K562 (cell line): ENCODE data around the gene RPL14. TPM values are rescaled to one million over a fixed set of nuclear protein-coding genes. Genes with fewer than 3 reads are reported as not detected.

Experiments
- AFF4 ChIP-seq: sonication (generic); formaldehyde crosslinking; IDR thresholded peaks from 2 replicates; pipeline ENCODE4 v1.8.0; 2023; ENCODE audit warnings: mild to moderate bottlenecking, missing genetic modification reagents
- ATF7 ChIP-seq: fragments of 450-650 bp; IDR thresholded peaks from 2 replicates; pipeline ENCODE4 v1.7.1; 2014; ENCODE audit warnings: mild to moderate bottlenecking, moderate library complexity
- CC2D1A ChIP-seq: fragments of 450-650 bp; IDR thresholded peaks from 2 replicates; pipeline ENCODE4 v1.6.1; 2017; ENCODE audit warnings: mild to moderate bottlenecking
- DEAF1 ChIP-seq: fragments of 450-650 bp; formaldehyde crosslinking; IDR thresholded peaks from 2 replicates; pipeline ENCODE4 v1.4.0; 2020; ENCODE audit warnings: mild to moderate bottlenecking, moderate library complexity
- E2F4 ChIP-seq: sonication (generic); formaldehyde crosslinking; IDR thresholded peaks from 2 replicates; pipeline ENCODE4 v1.8.0; 2022; ENCODE audit warnings: mild to moderate bottlenecking, low read depth, missing genetic modification reagents
- FOXO4 ChIP-seq: fragments of 450-650 bp; formaldehyde crosslinking; IDR thresholded peaks from 2 replicates; pipeline ENCODE4 v1.4.0; 2020; ENCODE audit warnings: mild to moderate bottlenecking, moderate library complexity
- IFI16 ChIP-seq: fragments of 250-450 bp; sonication (Bioruptor Pico); IDR thresholded peaks from 2 replicates; pipeline ENCODE4 v2.1.2; 2022; ENCODE audit warnings: mild to moderate bottlenecking, inconsistent platforms
- MAX ChIP-seq: sonication (generic); formaldehyde crosslinking; IDR thresholded peaks from 2 replicates; pipeline ENCODE4 v1.9.0; 2022; ENCODE audit warnings: mild to moderate bottlenecking, missing genetic modification reagents
- NCOA1 ChIP-seq: fragments of 450-650 bp; IDR thresholded peaks from 2 replicates; pipeline ENCODE4 v1.6.1; 2016; ENCODE audit warnings: low read depth
- PREB ChIP-seq: sonication (generic); formaldehyde crosslinking; IDR thresholded peaks from 2 replicates; pipeline ENCODE4 v1.8.1; 2023; ENCODE audit warnings: mild to moderate bottlenecking, missing genetic modification reagents
- SIX5 ChIP-seq, 2 experiments: IDR thresholded peaks; 2 replicates each; pipeline ENCODE4 v1.6.1; 2011; ENCODE audit warnings: low read length in 2 of 2, borderline replicate concordance in 1 of 2, low read depth in 1 of 2, mild to moderate bottlenecking in 1 of 2, moderate library complexity in 1 of 2; ENCODE audit not compliant: insufficient read depth in 1 of 2
- SMARCA5 ChIP-seq: fragments of 450-650 bp; IDR thresholded peaks from 2 replicates; pipeline ENCODE4 v1.6.1; 2016
- U2AF1 ChIP-seq: fragments of 200-400 bp; formaldehyde crosslinking; optimal IDR thresholded peaks from 2 replicates; pipeline ENCODE3; 2017; ENCODE audit warnings: mild to moderate bottlenecking, low read depth, low read length, moderate library complexity
- ZNF175 ChIP-seq: fragments of 200-800 bp; sonication (Bioruptor generic); IDR thresholded peaks from 2 replicates; pipeline ENCODE4 v1.6.1; 2016; ENCODE audit warnings: low read depth, mild to moderate bottlenecking, missing genetic modification characterization, missing compliant biosample characterization
- polyA plus RNA-seq, 8 experiments: library from polyadenylated mRNA; depleted of rRNA in 4 of 8; stranded (reverse) in 5 of 8; unstranded in 3 of 8; fragments of >200 nt; fragmentation: Nextera tagmentation in 2 of 8; fragmentation: Illumina TruSeq in 1 of 8; extraction: Ambion mirVana in 2 of 8; extraction: Trizol in 1 of 8; gene quantifications; 2 replicates each; pipeline versions ENCODE4 v1.2.1 to v1.2.3, GENCODE V29; 2011 to 2014; ENCODE audit warnings: inconsistent platforms in 1 of 8, missing spikeins in 1 of 8
- total RNA-seq, 7 experiments: library from RNA; depleted of rRNA in 6 of 7; stranded (reverse); fragments of >200 nt in 6 of 7; fragmentation: Illumina TruSeq in 2 of 7; extraction: Trizol in 2 of 7; gene quantifications; 2 replicates each; pipeline versions ENCODE4 v1.2.1 to v1.2.3, GENCODE V29; 2011 to 2021; ENCODE audit warnings: low replicate concordance in 1 of 7

The RPL14 gene
- total and polyA plus RNA-seq, 9 of the 15 experiments (the other 6 are each of a cell fraction or from before 2014, with no cell fraction given), result 851 to 4,649 (median 2,133) TPM

GRCh38 chr3:40456940-40457823, at the start of gene RPL14 (continued):
- TF ChIP-seq DEAF1 (CRISPR knock-in tag), result peak; percentile 31; the same call in 1 of the 2 replicates
- TF ChIP-seq SIX5 (IDR thresholded peaks at IDR 0.05; ENCODE audit: borderline replicate concordance in 1 of 2, insufficient read depth in 1 of 2, low read depth in 1 of 2, low read length in 2 of 2), result peak; percentile 11 to 25; a peak in 1 of 4 replicates
- TF ChIP-seq ZNF175, result peak; percentile 64; the same call in 1 of the 2 replicates
- TF ChIP-seq CC2D1A, result no peak
- no peak for TF ChIP-seq IFI16
- peak; percentile 74; the same call in 1 of the 2 replicates for TF ChIP-seq E2F4 (CRISPR knock-in tag)
- TF ChIP-seq NCOA1, result no peak
- peak; percentile 97 for TF ChIP-seq MAX (CRISPR knock-in tag)
- TF ChIP-seq SMARCA5, result no peak
- TF ChIP-seq ATF7, result peak; percentile 90
- no peak for TF ChIP-seq FOXO4 (CRISPR knock-in tag)
- TF ChIP-seq PREB (CRISPR knock-in tag), result no peak
- peak; percentile 93; the same call in 1 of the 2 replicates for TF ChIP-seq AFF4 (CRISPR knock-in tag)
- peak; percentile 95 for TF ChIP-seq U2AF1
